Gastroesophageal sphincter (tissue), 3 donors: ENCODE data around the gene FBXW4.

Source experiments
- EP300 ChIP-seq: sonication (generic); formaldehyde crosslinking; IDR thresholded peaks from one replicate; pipeline ENCODE4 v1.6.1; 2017; ENCODE audit warnings: antibody characterized with exemption, mild to moderate bottlenecking
- POLR2AphosphoS5 ChIP-seq: sonication (generic); formaldehyde crosslinking; IDR thresholded peaks from one replicate; pipeline ENCODE4 v1.6.1; 2017; ENCODE audit warnings: antibody characterized with exemption
- TF ChIP-seq, protein P1 (sequence below), 4 experiments: fragments of 200-600 bp in 2 of 4; fragments of 450-650 bp in 2 of 4; sonication (generic) in 1 of 4; IDR thresholded peaks; one replicate each; pipeline ENCODE4 v1.5.1; 2017 to 2019; ENCODE audit warnings: antibody characterized with exemption in 4 of 4, mild to moderate bottlenecking in 2 of 4, moderate library complexity in 2 of 4

DNA sequence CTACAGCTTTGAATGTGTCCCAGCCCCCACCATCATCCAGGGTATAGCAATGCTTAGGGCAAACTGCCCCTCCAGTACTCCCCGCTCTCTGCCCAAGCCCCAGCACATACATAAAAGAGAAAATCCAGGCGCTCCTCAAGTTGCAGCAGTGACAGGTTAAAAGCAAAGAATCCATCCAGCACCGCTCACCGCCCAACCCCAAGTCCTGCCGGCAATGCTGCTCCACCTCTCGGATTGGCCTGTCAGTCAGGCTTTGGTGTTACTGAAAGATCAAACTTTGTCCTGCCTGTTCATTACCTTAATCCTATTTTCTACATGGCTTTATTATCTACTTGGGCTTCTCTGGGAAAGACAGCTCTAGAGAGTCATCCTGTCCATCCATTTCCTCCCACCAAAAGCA, 75.0 kb downstream of the FBXW4 start:
- TF ChIP-seq, protein P1, sequence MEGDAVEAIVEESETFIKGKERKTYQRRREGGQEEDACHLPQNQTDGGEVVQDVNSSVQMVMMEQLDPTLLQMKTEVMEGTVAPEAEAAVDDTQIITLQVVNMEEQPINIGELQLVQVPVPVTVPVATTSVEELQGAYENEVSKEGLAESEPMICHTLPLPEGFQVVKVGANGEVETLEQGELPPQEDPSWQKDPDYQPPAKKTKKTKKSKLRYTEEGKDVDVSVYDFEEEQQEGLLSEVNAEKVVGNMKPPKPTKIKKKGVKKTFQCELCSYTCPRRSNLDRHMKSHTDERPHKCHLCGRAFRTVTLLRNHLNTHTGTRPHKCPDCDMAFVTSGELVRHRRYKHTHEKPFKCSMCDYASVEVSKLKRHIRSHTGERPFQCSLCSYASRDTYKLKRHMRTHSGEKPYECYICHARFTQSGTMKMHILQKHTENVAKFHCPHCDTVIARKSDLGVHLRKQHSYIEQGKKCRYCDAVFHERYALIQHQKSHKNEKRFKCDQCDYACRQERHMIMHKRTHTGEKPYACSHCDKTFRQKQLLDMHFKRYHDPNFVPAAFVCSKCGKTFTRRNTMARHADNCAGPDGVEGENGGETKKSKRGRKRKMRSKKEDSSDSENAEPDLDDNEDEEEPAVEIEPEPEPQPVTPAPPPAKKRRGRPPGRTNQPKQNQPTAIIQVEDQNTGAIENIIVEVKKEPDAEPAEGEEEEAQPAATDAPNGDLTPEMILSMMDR (IDR thresholded peaks at IDR 0.05), result no peak
- TF ChIP-seq EP300, result no peak
- TF ChIP-seq POLR2AphosphoS5, result no peak
